ENCODE results near the gene PADI2.

PADI2 gene

GRCh38 chr1:17136936-17137335 is 17.7 kb upstream of the PADI2 start:
- Histone ChIP-seq H3K4me2 (ENCODE audit: low read length) (no peak overlapping the region), H3K36me3 (ENCODE audit: insufficient read depth, low read length) (no peaks in the 10 kb centered on the region), H3K9ac (ENCODE audit: low read depth, low read length) (no peak overlapping the region), H3K27me3 (ENCODE audit: control insufficient read depth, insufficient read depth, low read length) (no peaks in the 10 kb centered on the region), H3K9me3 (replicated peaks; ENCODE audit: low read length) (no peaks in the 10 kb centered on the region), H3K4me1 (ENCODE audit: control insufficient read depth, insufficient read depth, low read length) (no peaks in the 10 kb centered on the region), H3K4me3 (ENCODE audit: low read length) (no peak overlapping the region)

- Histone ChIP-seq H3K4me2 (ENCODE audit: low read length) (no peak overlapping the region), H3K36me3 (ENCODE audit: insufficient read depth, low read length) (no peaks in the 10 kb centered on the region), H3K27me3 (ENCODE audit: control insufficient read depth, insufficient read depth, low read length) (no peaks in the 10 kb centered on the region), H3K9ac (ENCODE audit: low read depth, low read length) (no peak overlapping the region), H3K4me1 (ENCODE audit: control insufficient read depth, insufficient read depth, low read length) (no peaks in the 10 kb centered on the region), H3K9me3 (replicated peaks; ENCODE audit: low read length) (no peaks in the 10 kb centered on the region), H3K4me3 (ENCODE audit: low read length) (no peak overlapping the region)
These were observed 16.9 kb upstream of the PADI2 start for GRCh38 chr1:17136145-17136544.

- H3K4me3 ChIP-seq (ENCODE audit: low read length): no peak overlapping the region
- no peaks in the 10 kb centered on the region for H3K4me1 ChIP-seq (ENCODE audit: control insufficient read depth, insufficient read depth, low read length)
- H3K4me2 ChIP-seq (ENCODE audit: low read length): no peak overlapping the region
- H3K36me3 ChIP-seq (ENCODE audit: insufficient read depth, low read length): no peaks in the 10 kb centered on the region
- H3K9ac ChIP-seq (ENCODE audit: low read depth, low read length): no peak overlapping the region
- no peaks in the 10 kb centered on the region for H3K27me3 ChIP-seq (ENCODE audit: control insufficient read depth, insufficient read depth, low read length)
- H3K9me3 ChIP-seq (replicated peaks; ENCODE audit: low read length): no peaks in the 10 kb centered on the region
These were observed 16.3 kb upstream of the PADI2 start for GRCh38 chr1:17135530-17135929.

GRCh38 chr1:17134724-17135123 is 15.5 kb upstream of the PADI2 start:
- Histone ChIP-seq H3K9ac (ENCODE audit: low read depth, low read length) (no peak overlapping the region), H3K36me3 (ENCODE audit: insufficient read depth, low read length) (no peaks in the 10 kb centered on the region), H3K4me2 (ENCODE audit: low read length) (no peak overlapping the region), H3K4me3 (ENCODE audit: low read length) (no peak overlapping the region), H3K9me3 (replicated peaks; ENCODE audit: low read length) (no peaks in the 10 kb centered on the region), H3K27me3 (ENCODE audit: control insufficient read depth, insufficient read depth, low read length) (no peaks in the 10 kb centered on the region), H3K4me1 (ENCODE audit: control insufficient read depth, insufficient read depth, low read length) (peaks cover 5% of the 10 kb centered on the region)

- H3K4me2 ChIP-seq (ENCODE audit: low read length): no peak overlapping the region
- no peak overlapping the region for H3K4me3 ChIP-seq (ENCODE audit: low read length)
- no peak overlapping the region for H3K9ac ChIP-seq (ENCODE audit: low read depth, low read length)
- H3K36me3 ChIP-seq (ENCODE audit: insufficient read depth, low read length): no peaks in the 10 kb centered on the region
- H3K4me1 ChIP-seq (ENCODE audit: control insufficient read depth, insufficient read depth, low read length): peaks cover 12% of the 10 kb centered on the region
- no peaks in the 10 kb centered on the region for H3K9me3 ChIP-seq (replicated peaks; ENCODE audit: low read length)
- H3K27me3 ChIP-seq (ENCODE audit: control insufficient read depth, insufficient read depth, low read length): no peaks in the 10 kb centered on the region
These were observed 14.8 kb upstream of the PADI2 start for GRCh38 chr1:17134034-17134433.

GRCh38 chr1:17130138-17130635 is 10.9 kb upstream of the PADI2 start:
- no peaks in the 10 kb centered on the region for H3K27me3 ChIP-seq (ENCODE audit: control insufficient read depth, insufficient read depth, low read length)
- no peak overlapping the region for H3K4me2 ChIP-seq (ENCODE audit: low read length)
- H3K9me3 ChIP-seq (replicated peaks; ENCODE audit: low read length): no peaks in the 10 kb centered on the region
- H3K9ac ChIP-seq (ENCODE audit: low read depth, low read length): peak overlapping the region; percentile 75
- H3K4me3 ChIP-seq (ENCODE audit: low read length): no peak overlapping the region
- H3K4me1 ChIP-seq (ENCODE audit: control insufficient read depth, insufficient read depth, low read length): peaks cover 32% of the 10 kb centered on the region
- no peaks in the 10 kb centered on the region for H3K36me3 ChIP-seq (ENCODE audit: insufficient read depth, low read length)

- Histone ChIP-seq H3K9ac (ENCODE audit: low read depth, low read length) (peak overlapping the region; percentile 75), H3K4me1 (ENCODE audit: control insufficient read depth, insufficient read depth, low read length) (peaks cover 32% of the 10 kb centered on the region), H3K4me2 (ENCODE audit: low read length) (no peak overlapping the region), H3K36me3 (ENCODE audit: insufficient read depth, low read length) (no peaks in the 10 kb centered on the region), H3K4me3 (ENCODE audit: low read length) (no peak overlapping the region), H3K9me3 (replicated peaks; ENCODE audit: low read length) (no peaks in the 10 kb centered on the region), H3K27me3 (ENCODE audit: control insufficient read depth, insufficient read depth, low read length) (no peaks in the 10 kb centered on the region)
These were observed 9.1 kb upstream of the PADI2 start for GRCh38 chr1:17128361-17128760.

- H3K9ac ChIP-seq (ENCODE audit: low read depth, low read length): peak overlapping the region; percentile 69
- no peaks in the 10 kb centered on the region for H3K36me3 ChIP-seq (ENCODE audit: insufficient read depth, low read length)
- H3K27me3 ChIP-seq (ENCODE audit: control insufficient read depth, insufficient read depth, low read length): no peaks in the 10 kb centered on the region
- peak overlapping the region; percentile 42 for H3K4me2 ChIP-seq (ENCODE audit: low read length)
- peaks cover 45% of the 10 kb centered on the region for H3K4me1 ChIP-seq (ENCODE audit: control insufficient read depth, insufficient read depth, low read length)
- no peaks in the 10 kb centered on the region for H3K9me3 ChIP-seq (replicated peaks; ENCODE audit: low read length)
- H3K4me3 ChIP-seq (ENCODE audit: low read length): no peak overlapping the region
These were observed 6.5 kb upstream of the PADI2 start for GRCh38 chr1:17125756-17126237.

- H3K4me3 ChIP-seq (ENCODE audit: low read length): no peak overlapping the region
- no peak overlapping the region for H3K4me2 ChIP-seq (ENCODE audit: low read length)
- peaks cover 39% of the 10 kb centered on the region for H3K4me1 ChIP-seq (ENCODE audit: control insufficient read depth, insufficient read depth, low read length)
- no peaks in the 10 kb centered on the region for H3K9me3 ChIP-seq (replicated peaks; ENCODE audit: low read length)
- no peak overlapping the region for H3K9ac ChIP-seq (ENCODE audit: low read depth, low read length)
- H3K36me3 ChIP-seq (ENCODE audit: insufficient read depth, low read length): no peaks in the 10 kb centered on the region
- H3K27me3 ChIP-seq (ENCODE audit: control insufficient read depth, insufficient read depth, low read length): peaks cover 9% of the 10 kb centered on the region
These were observed 4.2 kb upstream of the PADI2 start for GRCh38 chr1:17123196-17124045.

GRCh38 chr1:17122521-17123164 is 3.4 kb upstream of the PADI2 start:
- no peak overlapping the region for H3K9ac ChIP-seq (ENCODE audit: low read depth, low read length)
- peaks cover 16% of the 10 kb centered on the region for H3K27me3 ChIP-seq (ENCODE audit: control insufficient read depth, insufficient read depth, low read length)
- H3K9me3 ChIP-seq (replicated peaks; ENCODE audit: low read length): no peaks in the 10 kb centered on the region
- no peaks in the 10 kb centered on the region for H3K36me3 ChIP-seq (ENCODE audit: insufficient read depth, low read length)
- no peak overlapping the region for H3K4me3 ChIP-seq (ENCODE audit: low read length)
- peaks cover 37% of the 10 kb centered on the region for H3K4me1 ChIP-seq (ENCODE audit: control insufficient read depth, insufficient read depth, low read length)
- H3K4me2 ChIP-seq (ENCODE audit: low read length): no peak overlapping the region

- peaks cover 22% of the 10 kb centered on the region for H3K27me3 ChIP-seq (ENCODE audit: control insufficient read depth, insufficient read depth, low read length)
- no peaks in the 10 kb centered on the region for H3K36me3 ChIP-seq (ENCODE audit: insufficient read depth, low read length)
- H3K9ac ChIP-seq (ENCODE audit: low read depth, low read length): peak overlapping the region; percentile 21
- H3K4me2 ChIP-seq (ENCODE audit: low read length): no peak overlapping the region
- H3K4me1 ChIP-seq (ENCODE audit: control insufficient read depth, insufficient read depth, low read length): peaks cover 33% of the 10 kb centered on the region
- H3K9me3 ChIP-seq (replicated peaks; ENCODE audit: low read length): no peaks in the 10 kb centered on the region
- H3K4me3 ChIP-seq (ENCODE audit: low read length): no peak overlapping the region
These were observed 2.6 kb upstream of the PADI2 start for GRCh38 chr1:17121881-17122280.
